GM12878 (cell line): Measurements from ENCODE around the gene TBC1D8. TPM values are rescaled to one million over a fixed set of nuclear protein-coding genes. Genes with fewer than 3 reads are reported as not detected.

ENCODE experiments used
- ATAC-seq: fragments of 200-7000 bp; cut with Tn5 transposase; 3 replicates; pipeline ENCODE4 v1.9.1; 2020; ENCODE audit warnings: mild to moderate bottlenecking, moderate library complexity
- BruUV-seq: library from RNA; stranded (reverse); fragments of 400-500 nt; replicated peaks from 2 replicates; lab custom pipeline; 2021; lab: Mats Ljungman, UMichigan
- CTCF ChIA-PET: fragments of 300-600 bp; sonication (Branson Sonifier 250); formaldehyde crosslinking; extraction: SDS; loops from one replicate; lab custom pipeline; 2021; ENCODE audit warnings: inconsistent platforms; lab: Yijun Ruan, JAX
- POLR2A ChIA-PET: fragments of 350-600 bp; formaldehyde crosslinking; extraction: SDS; loops from one replicate; lab custom pipeline; 2021; ENCODE audit warnings: inconsistent platforms; lab: Charles Lee
- RAD21 ChIA-PET: fragments of 300-600 bp; sonication (Branson Sonifier 250); formaldehyde crosslinking; loops from one replicate; lab custom pipeline; 2023; ENCODE audit warnings: antibody characterized with exemption; ENCODE audit not compliant: unreplicated experiment; lab: Charles Lee
- SMC1A ChIA-PET: fragments of 300-600 bp; sonication (Branson Sonifier 250); formaldehyde crosslinking; loops from one replicate; lab custom pipeline; 2023; ENCODE audit not compliant: unreplicated experiment, uncharacterized antibody; lab: Charles Lee
- DNase-seq: peaks from one replicate; pipeline ENCODE4 v3.0.0-alpha.2; 2011; ENCODE audit warnings: low read depth, low spot score
- FAIRE-seq: peaks from 3 replicates; lab custom pipeline; 2011; peaks lifted over from hg19 to GRCh38; lab: Jason Lieb, UNC
- H2AFZ ChIP-seq: 2 replicates; pipeline ENCODE4 v1.6.0; 2011; ENCODE audit warnings: low read depth, low read length, control low read depth; ENCODE audit not compliant: control insufficient read depth
- H3K27ac ChIP-seq: 2 replicates; pipeline ENCODE4 v1.5.1; 2011; ENCODE audit warnings: control low read depth; ENCODE audit not compliant: control insufficient read depth, insufficient read depth
- H3K27me3 ChIP-seq, 2 experiments: replicated peaks in 1 of 2; 2 replicates each; pipeline versions ENCODE4 v1.6.0 to v1.6.1; 2011; ENCODE audit warnings: low read length in 1 of 2; ENCODE audit not compliant: control insufficient read depth in 2 of 2, insufficient read depth in 2 of 2
- H3K36me3 ChIP-seq, 2 experiments: 2 replicates each; pipeline ENCODE4 v1.5.1; 2011; ENCODE audit warnings: low read length in 1 of 2; ENCODE audit not compliant: control insufficient read depth in 2 of 2, insufficient read depth in 2 of 2
- H3K4me1 ChIP-seq: 2 replicates; pipeline ENCODE4 v1.6.1; 2011; ENCODE audit warnings: mild to moderate bottlenecking, low read length, moderate library complexity, mixed read lengths; ENCODE audit not compliant: control insufficient read depth, insufficient read depth
- H3K4me2 ChIP-seq: 2 replicates; pipeline ENCODE4 v1.6.0; 2011; ENCODE audit warnings: control low read depth; ENCODE audit not compliant: control insufficient read depth, insufficient read depth
- H3K4me3 ChIP-seq: fragments of 200-600 bp; sonication (generic); 2 replicates; pipeline ENCODE4 v1.5.1; 2016
- H3K79me2 ChIP-seq: 2 replicates; pipeline ENCODE4 v1.6.0; 2011; ENCODE audit warnings: low read length; ENCODE audit not compliant: control insufficient read depth, insufficient read depth
- H3K9ac ChIP-seq: 2 replicates; pipeline ENCODE4 v1.8.0; 2011; ENCODE audit warnings: low read length, control low read depth, mixed read lengths; ENCODE audit not compliant: control insufficient read depth, insufficient read depth
- H3K9me3 ChIP-seq: replicated peaks from 3 replicates; pipeline ENCODE4 v1.5.1; 2011; ENCODE audit warnings: mild to moderate bottlenecking, low read length; ENCODE audit not compliant: control insufficient read depth, insufficient read depth
- H4K20me1 ChIP-seq: 2 replicates; pipeline ENCODE4 v1.6.0; 2011; ENCODE audit not compliant: control insufficient read depth, insufficient read depth
- BACH1 ChIP-seq: fragments of 450-650 bp; IDR thresholded peaks from 2 replicates; pipeline ENCODE4 v1.6.1; 2017; ENCODE audit warnings: mild to moderate bottlenecking, borderline replicate concordance
- BCL11A ChIP-seq: IDR thresholded peaks from 2 replicates; pipeline ENCODE4 v1.6.1; 2011; ENCODE audit warnings: low read depth, low read length
- EP300 ChIP-seq, 2 experiments: fragments of 150-350 bp in 1 of 2; IDR thresholded peaks; 2 replicates each; pipeline ENCODE4 v1.6.1; 2011 to 2012; ENCODE audit warnings: low read depth in 2 of 2, low read length in 2 of 2, borderline replicate concordance in 1 of 2, improper control_type of control experiment in 1 of 2, inconsistent platforms in 1 of 2; ENCODE audit not compliant: control insufficient read depth in 1 of 2
- HDAC6 ChIP-seq: fragments of 200-600 bp; sonication (generic); IDR thresholded peaks from one replicate; pipeline ENCODE4 v1.8.0; 2017; ENCODE audit warnings: antibody characterized with exemption; ENCODE audit not compliant: unreplicated experiment
- KDM1A ChIP-seq: fragments of 200-600 bp; sonication (generic); IDR thresholded peaks from 2 replicates; pipeline ENCODE4 v1.6.1; 2016; ENCODE audit warnings: borderline replicate concordance
- MEF2A ChIP-seq: IDR thresholded peaks from 2 replicates; pipeline ENCODE4 v1.6.1; 2011; ENCODE audit warnings: low read depth, mild to moderate bottlenecking, low read length, moderate library complexity; ENCODE audit not compliant: insufficient read depth
- RAD51 ChIP-seq: fragments of 450-650 bp; IDR thresholded peaks from 2 replicates; pipeline ENCODE4 v1.6.1; 2016; ENCODE audit warnings: moderate library complexity, mild to moderate bottlenecking, inconsistent platforms
- SMC3 ChIP-seq: IDR thresholded peaks from 2 replicates; pipeline ENCODE4 v1.6.1; 2011; ENCODE audit warnings: low read length, improper control_type of control experiment, borderline replicate concordance
- TARDBP ChIP-seq: IDR thresholded peaks from 2 replicates; pipeline ENCODE4 v1.6.1; 2016; ENCODE audit warnings: borderline replicate concordance
- USF2 ChIP-seq: IDR thresholded peaks from 2 replicates; pipeline ENCODE4 v1.6.1; 2011; ENCODE audit warnings: low read depth, low read length, improper control_type of control experiment, borderline replicate concordance
- WGBS: methylation state at CpG from one replicate; pipeline ENCODE4 v1.1.6; 2016; ENCODE audit warnings: low lambda C conversion rate; ENCODE audit not compliant: insufficient replicate concordance, insufficient coverage; ENCODE audit errors: missing lambda C conversion rate; 5-methylcytosine and 5-hydroxymethylcytosine counted together
- in situ Hi-C: fragments of 300-500 bp; cut with MboI; formaldehyde crosslinking; loops from 9 replicates; pipeline ENCODE4 v1.14.3; 2018; ENCODE audit warnings: mixed read lengths
- intact Hi-C: fragments of 100-400 bp; cut with micrococcal nuclease; formaldehyde crosslinking; loops from one replicate; pipeline ENCODE4 v1.14.2; 2022; ENCODE audit not compliant: unreplicated experiment
- polyA plus RNA-seq, 11 experiments: library from polyadenylated mRNA; depleted of rRNA in 4 of 11; unstranded in 6 of 11; stranded (reverse) in 5 of 11; fragments of >200 nt; fragmentation: Nextera tagmentation in 4 of 11; fragmentation: Illumina TruSeq in 1 of 11; extraction: Ambion mirVana in 4 of 11; extraction: Trizol in 1 of 11; gene quantifications; 1 replicate in 1 of 11; 2 replicates in 10 of 11; pipeline versions ENCODE4 v1.2.1 to v1.2.3, GENCODE V29; 2011 to 2016; ENCODE audit warnings: inconsistent platforms in 2 of 11, missing spikeins in 2 of 11, low read depth in 1 of 11
- total RNA-seq, 4 experiments: library from RNA; depleted of rRNA in 3 of 4; stranded (reverse); fragments of >200 nt in 3 of 4; fragmentation: Illumina TruSeq in 1 of 4; extraction: Trizol in 1 of 4; gene quantifications; 2 replicates each; pipeline versions ENCODE4 v1.2.1 to v1.2.3, GENCODE V29; 2013 to 2021

The TBC1D8 gene
- total and polyA plus RNA-seq, 10 of the 15 experiments (the other 5 are each of a cell fraction or from before 2014, with no cell fraction given): 0.80 to 4.9 (median 4.4) TPM

GRCh38 chr2:101094351-101094750, 56.8 kb downstream of the TBC1D8 start:
- POLR2A ChIA-PET: no interaction called here

DNA sequence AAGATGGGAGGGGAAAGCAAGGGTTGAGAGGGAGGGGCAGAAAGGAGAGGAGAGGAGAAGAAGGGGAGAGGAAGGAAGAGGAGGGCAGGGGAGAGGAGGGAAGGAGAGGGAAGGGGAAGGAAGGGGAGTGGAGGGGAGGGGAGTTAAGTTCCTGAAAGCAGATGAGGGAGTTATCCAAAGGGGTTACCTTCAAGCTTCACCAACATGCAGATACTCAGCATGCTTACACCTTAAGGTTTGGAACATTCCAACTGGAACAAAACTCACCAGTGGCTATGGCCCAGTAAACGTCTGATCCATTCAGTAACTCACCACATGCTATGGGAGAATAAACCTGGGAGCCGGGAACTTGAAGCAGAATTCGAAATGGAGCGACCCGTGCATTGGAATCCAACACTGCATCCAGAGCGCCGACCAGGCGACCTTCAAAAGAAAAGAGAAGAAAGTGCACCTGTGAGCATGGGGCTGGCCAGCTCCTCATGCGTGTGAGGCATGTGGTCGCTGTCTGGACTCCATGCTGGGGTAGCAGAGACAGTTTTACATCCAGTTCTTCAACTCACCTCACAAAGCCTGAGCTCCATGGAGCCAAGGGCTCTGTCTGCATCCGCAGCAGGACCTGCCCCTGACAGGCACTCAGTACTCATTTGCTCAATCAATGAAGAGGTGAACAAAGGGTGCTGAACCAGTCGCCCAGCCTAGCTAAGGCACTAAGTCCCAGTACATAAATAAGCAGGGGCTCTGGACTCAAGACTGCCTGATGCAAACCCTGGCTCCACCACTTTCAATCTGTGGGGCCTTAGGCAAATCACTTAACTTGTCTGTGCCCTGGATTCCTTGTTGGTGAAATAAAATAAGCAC, 61.0 kb downstream of the TBC1D8 start:
- no peak for FAIRE-seq

More at GRCh38 chr2:101094351-101094750, 56.8 kb downstream of the TBC1D8 start:
- H3K79me2 ChIP-seq: no peaks in the 10 kb centered on the region; the same call in 1 of the 2 replicates
- H2AFZ ChIP-seq: no peak overlapping the region
- TF ChIP-seq TARDBP (no peak), RAD51 (no peak), BCL11A (no peak), EP300 (IDR thresholded peaks at IDR 0.05; ENCODE audit: borderline replicate concordance in 1 of 2, control insufficient read depth in 1 of 2, low read depth in 2 of 2, low read length in 2 of 2) (no peak), BACH1 (no peak), SMC3 (no peak), MEF2A (no peak), HDAC6 (no peak)
- TF ChIP-seq, all 136 proteins: peak for 0
- H3K4me2 ChIP-seq: no peak overlapping the region
- ChIA-PET CTCF (interaction anchor here (0.7 kb wide), 1 partner anchor 18 kb away, joined by 3 read pairs; no protein-coding TSS in a partner anchor), RAD21 (no interaction called here), SMC1A (no interaction called here)
- ATAC-seq: no peak
- H3K9me3 ChIP-seq: no peaks in the 10 kb centered on the region; the same call in 2 of the 3 replicates
- no peaks in the 10 kb centered on the region for H3K36me3 ChIP-seq
- no peak overlapping the region for H3K9ac ChIP-seq
- intact Hi-C loops (no loop called here), in situ Hi-C loops (no loop called here)
- no peak for FAIRE-seq
- no peaks in the 10 kb centered on the region for H4K20me1 ChIP-seq
- no peaks in the 10 kb centered on the region for H3K27me3 ChIP-seq
- BruUV-seq: no TSS peak
- WGBS: 5% methylated on average over 1 of the region's 1 CpG
- H3K27ac ChIP-seq: no peak overlapping the region
- H3K4me1 ChIP-seq: peaks cover 7% of the 10 kb centered on the region
- no peak for DNase-seq
- H3K4me3 ChIP-seq: no peak overlapping the region

More for the DNA sequence above, 61.0 kb downstream of the TBC1D8 start:
- Histone ChIP-seq H2AFZ (no peak overlapping the region), H3K9me3 (no peaks in the 10 kb centered on the region; the same call in 2 of the 3 replicates), H3K4me3 (no peak overlapping the region), H4K20me1 (no peaks in the 10 kb centered on the region), H3K27ac (no peak overlapping the region), H3K4me2 (no peak overlapping the region), H3K9ac (no peak overlapping the region), H3K4me1 (peaks cover 27% of the 10 kb centered on the region), H3K27me3 (no peaks in the 10 kb centered on the region), H3K79me2 (no peaks in the 10 kb centered on the region; the same call in 1 of the 2 replicates), H3K36me3 (no peaks in the 10 kb centered on the region)
- TF ChIP-seq KDM1A: no peak
- no peak for TF ChIP-seq USF2
- DNase-seq: no peak
- intact Hi-C loops: loop anchor here (2.0 to 5.0 kb wide), 3 partner anchors 25 to 63 kb away; no protein-coding TSS in a partner anchor
- in situ Hi-C loops: no loop called here
- CTCF ChIA-PET: interaction anchor here (0.6 kb wide), 1 partner anchor 323 kb away, joined by 3 read pairs; no protein-coding TSS in a partner anchor
- no TSS peak for BruUV-seq
- RAD21 ChIA-PET: interaction anchor here (0.9 to 1.5 kb wide), 2 partner anchors 25 to 26 kb away, joined by 3 to 6 read pairs; no protein-coding TSS in a partner anchor
- POLR2A ChIA-PET: interaction anchor here (0.6 to 0.9 kb wide), 4 partner anchors 15 to 219 kb away, joined by 3 to 8 read pairs (median 4); no protein-coding TSS in a partner anchor
- ATAC-seq: no peak
- WGBS: 61% methylated on average over 12 of the region's 12 CpGs
- SMC1A ChIA-PET: interaction anchor here (1.6 to 3.1 kb wide), 3 partner anchors 25 to 77 kb away, joined by 3 to 14 read pairs (median 7); partner anchors contain the start of gene TBC1D8
